ENCODE results near the gene PRKAG2. TPM values are rescaled to one million over a fixed set of nuclear protein-coding genes. Genes with fewer than 3 reads are reported as not detected.

The PRKAG2 gene
- total RNA-seq, 4 donors from 2014 or later, result 7.5 to 14.3 (median 12.2) TPM

DNA sequence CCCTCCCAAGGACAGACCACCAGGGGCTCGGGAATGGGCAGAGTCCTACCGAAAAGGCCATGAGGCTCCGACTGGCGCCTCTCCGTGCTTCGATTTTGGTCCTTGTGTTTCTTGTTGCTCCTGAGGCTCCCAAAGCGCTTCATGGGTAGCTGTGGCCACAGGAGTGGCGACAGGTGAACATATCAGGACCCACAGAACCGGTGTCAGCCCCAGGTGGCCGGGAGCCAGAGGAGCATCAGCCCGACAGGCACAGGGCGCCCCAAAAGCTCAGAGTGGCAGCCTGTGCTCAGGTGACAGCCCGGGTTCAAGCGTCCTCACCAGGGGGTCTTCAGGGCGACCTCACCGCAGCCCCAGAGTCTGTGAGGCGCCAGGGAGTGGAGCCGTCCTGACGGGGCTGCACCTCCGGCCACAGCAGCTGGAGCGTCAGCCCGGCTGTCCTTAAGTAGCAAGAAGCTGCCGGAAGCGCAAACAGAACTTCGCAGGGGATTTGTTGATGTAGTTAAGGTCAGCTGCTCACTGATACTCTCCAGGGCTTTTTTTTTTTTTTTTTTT is 141.0 kb downstream of the PRKAG2 start:
- TF ChIP-seq, protein P1, sequence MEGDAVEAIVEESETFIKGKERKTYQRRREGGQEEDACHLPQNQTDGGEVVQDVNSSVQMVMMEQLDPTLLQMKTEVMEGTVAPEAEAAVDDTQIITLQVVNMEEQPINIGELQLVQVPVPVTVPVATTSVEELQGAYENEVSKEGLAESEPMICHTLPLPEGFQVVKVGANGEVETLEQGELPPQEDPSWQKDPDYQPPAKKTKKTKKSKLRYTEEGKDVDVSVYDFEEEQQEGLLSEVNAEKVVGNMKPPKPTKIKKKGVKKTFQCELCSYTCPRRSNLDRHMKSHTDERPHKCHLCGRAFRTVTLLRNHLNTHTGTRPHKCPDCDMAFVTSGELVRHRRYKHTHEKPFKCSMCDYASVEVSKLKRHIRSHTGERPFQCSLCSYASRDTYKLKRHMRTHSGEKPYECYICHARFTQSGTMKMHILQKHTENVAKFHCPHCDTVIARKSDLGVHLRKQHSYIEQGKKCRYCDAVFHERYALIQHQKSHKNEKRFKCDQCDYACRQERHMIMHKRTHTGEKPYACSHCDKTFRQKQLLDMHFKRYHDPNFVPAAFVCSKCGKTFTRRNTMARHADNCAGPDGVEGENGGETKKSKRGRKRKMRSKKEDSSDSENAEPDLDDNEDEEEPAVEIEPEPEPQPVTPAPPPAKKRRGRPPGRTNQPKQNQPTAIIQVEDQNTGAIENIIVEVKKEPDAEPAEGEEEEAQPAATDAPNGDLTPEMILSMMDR (IDR thresholded peaks at IDR 0.05), result no peak
- TF ChIP-seq POLR2A (IDR thresholded peaks at IDR 0.05), result no peak
- WGBS, 2 donors, result 66 to 68% methylated on average over 24 to 25 of the region's 25 CpGs
- H3K4me3 ChIP-seq (ENCODE audit: low read depth, poor library complexity, severe bottlenecking), result no peak overlapping the region
- intact Hi-C loops (cut with DNase I; ENCODE audit: low total_unique reads), result no loop called here
- DNase-seq (ENCODE audit: low spot score in 2 of 2), result no peak

DNA sequence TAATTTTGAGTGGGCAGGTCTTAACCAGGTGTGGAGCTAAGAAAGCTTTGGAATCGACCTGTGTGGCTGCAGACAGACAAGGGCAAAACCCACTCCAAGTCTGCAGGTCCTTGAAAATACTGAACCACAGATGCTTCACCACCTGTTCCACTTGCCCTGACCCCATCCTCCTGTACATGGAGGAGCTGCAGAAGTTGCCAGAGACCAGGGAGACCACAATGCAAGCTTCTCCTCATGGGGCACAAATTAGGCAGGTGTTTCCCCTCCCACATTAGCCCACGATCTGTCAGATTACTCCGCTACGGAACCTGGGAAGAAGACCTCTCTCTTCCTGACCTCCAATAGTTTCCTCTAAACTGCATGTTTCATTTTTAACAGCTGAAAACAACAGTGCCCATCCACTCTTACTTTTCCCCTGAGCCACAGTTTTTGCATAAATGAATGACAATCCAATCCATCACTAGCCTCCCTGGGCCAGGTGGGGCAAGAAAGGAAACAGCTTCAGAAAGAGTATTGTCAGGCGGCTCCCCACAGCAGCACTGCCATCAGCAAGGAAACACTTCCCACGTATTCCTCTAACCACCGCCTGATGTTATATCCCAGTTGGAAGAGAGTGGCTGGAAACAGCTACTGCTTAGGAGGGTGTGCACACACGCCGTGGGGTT is 141.6 kb downstream of the PRKAG2 start:
- no peak for DNase-seq (ENCODE audit: low spot score in 2 of 2)
- intact Hi-C loops (cut with DNase I; ENCODE audit: low total_unique reads), result no loop called here
- WGBS, 2 donors, result 78 to 84% methylated on average over 9 of the region's 9 CpGs
- TF ChIP-seq, protein P1 (IDR thresholded peaks at IDR 0.05), result no peak
- TF ChIP-seq POLR2A (IDR thresholded peaks at IDR 0.05), result no peak
- no peak overlapping the region for H3K4me3 ChIP-seq (ENCODE audit: low read depth, poor library complexity, severe bottlenecking)

DNA sequence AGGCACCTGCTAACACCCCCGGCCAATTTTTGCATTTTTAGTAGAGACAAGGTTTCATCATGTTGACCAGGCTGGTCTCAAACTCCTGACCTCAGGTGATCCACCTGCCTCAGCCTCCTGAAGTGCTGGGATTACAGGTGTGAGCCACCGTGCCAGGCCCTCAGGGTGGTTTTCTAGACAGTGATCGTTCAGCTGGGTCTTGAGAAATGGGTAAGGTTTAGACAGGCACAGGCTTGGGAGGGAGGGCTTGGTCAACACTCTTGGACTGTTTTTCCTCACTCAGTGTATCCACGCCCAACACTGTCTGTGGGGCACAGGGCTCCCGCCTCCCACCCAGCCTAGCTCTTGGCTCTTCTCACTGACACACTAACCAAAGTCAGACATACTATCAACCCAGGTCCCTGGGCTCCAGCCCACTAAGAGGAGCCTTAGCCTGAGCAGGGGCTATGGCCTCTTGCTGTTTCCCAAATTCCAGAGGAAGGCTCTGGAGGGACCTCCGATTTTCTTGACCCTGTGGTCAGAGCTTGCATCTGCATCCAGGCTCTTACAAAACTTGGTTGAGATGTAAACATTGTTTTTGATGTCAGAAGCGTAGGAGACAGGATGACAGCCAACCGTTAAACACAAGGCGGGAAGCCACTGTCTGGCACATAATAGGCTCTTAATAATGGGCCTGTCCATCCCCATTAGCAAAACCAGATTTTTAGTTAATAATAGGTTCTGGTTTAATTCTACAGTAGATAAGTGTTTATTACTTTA is 143.9 kb downstream of the PRKAG2 start:
- WGBS, 2 donors, result 67 to 72% methylated on average over 9 of the region's 9 CpGs
- DNase-seq (ENCODE audit: low spot score in 2 of 2), result no peak
- intact Hi-C loops (cut with DNase I; ENCODE audit: low total_unique reads), result no loop called here
- TF ChIP-seq, protein P1 (IDR thresholded peaks at IDR 0.05), result no peak
- TF ChIP-seq POLR2A (IDR thresholded peaks at IDR 0.05), result no peak
- H3K4me3 ChIP-seq (ENCODE audit: low read depth, poor library complexity, severe bottlenecking), result no peak overlapping the region

DNA sequence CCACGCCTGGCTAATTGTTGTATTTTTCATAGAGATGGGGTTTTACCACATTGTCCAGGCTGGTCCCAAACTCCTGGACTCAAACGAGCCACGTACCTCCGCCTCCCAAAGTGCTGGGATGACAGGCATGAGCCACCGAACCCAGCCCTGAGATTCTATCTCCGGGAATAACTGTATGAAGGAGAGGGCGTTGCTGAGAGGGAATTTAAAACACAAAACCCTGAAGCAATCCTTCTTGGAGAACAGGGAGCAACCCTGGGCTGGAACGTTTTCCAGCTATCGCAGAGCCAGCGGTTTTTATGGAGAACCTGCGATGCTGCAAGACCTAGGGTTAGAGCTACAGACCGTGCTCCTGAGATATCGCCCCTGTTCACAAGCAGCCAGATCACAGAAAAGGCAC is 144.6 kb downstream of the PRKAG2 start:
- TF ChIP-seq, protein P1 (IDR thresholded peaks at IDR 0.05), result no peak
- no peak for TF ChIP-seq POLR2A (IDR thresholded peaks at IDR 0.05)
- no peak overlapping the region for H3K4me3 ChIP-seq (ENCODE audit: low read depth, poor library complexity, severe bottlenecking)
- intact Hi-C loops (cut with DNase I; ENCODE audit: low total_unique reads), result no loop called here
- WGBS, 2 donors, result 67 to 70% methylated on average over 13 of the region's 13 CpGs
- DNase-seq (ENCODE audit: low spot score in 2 of 2), result no peak

DNA sequence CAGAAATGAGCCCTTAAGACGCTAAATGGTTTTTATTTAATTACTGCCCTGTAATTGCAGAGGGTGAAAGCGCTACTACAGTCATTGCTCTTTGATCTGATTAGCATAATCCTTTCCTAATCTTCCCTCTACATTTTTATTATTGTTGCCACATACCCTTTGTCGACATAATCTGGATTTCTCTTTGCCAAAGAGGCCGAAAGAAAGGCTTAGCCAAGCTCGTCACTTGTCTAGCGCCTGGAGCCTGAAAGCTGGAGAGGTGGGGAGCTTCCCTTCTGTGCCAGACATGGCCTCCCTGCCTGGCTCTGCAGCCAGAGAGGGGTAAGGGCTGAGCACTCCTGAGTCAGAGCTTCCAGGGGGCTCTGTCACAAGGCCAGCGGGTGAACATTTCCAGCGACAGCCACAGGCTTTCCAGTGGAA is 145.9 kb downstream of the PRKAG2 start:
- WGBS, 2 donors, result 70 to 75% methylated on average over 8 of the region's 8 CpGs
- TF ChIP-seq, protein P1 (IDR thresholded peaks at IDR 0.05), result no peak
- no peak for TF ChIP-seq POLR2A (IDR thresholded peaks at IDR 0.05)
- H3K4me3 ChIP-seq (ENCODE audit: low read depth, poor library complexity, severe bottlenecking), result no peak overlapping the region
- DNase-seq (ENCODE audit: low spot score in 2 of 2), result no peak
- intact Hi-C loops (cut with DNase I; ENCODE audit: low total_unique reads), result no loop called here

All from lower leg skin (tissue), 4 donors.